ENCODE results near the gene KLHL42.

DNA sequence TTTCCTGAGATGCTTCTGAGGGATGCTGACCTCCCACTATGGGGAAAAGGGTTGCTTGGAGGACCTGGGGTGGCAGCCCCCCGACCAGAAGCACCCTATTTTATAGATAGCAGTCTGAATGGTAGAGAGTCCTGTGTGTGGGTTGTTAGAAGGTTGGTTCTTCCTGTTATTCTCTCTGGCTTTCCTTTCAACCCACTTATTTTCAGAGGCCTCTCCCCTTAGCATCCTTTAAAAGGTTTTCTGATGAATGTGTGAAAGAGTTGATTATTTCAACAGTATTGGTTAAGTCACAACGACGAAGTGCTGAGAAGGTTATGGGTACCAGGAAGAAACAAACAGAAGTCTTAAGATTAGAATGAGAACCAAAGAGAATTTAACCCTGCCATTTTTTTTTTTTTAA is 20.8 kb downstream of the KLHL42 start:
- TF ChIP-seq EZH2 (IDR thresholded peaks at IDR 0.05) (no peak), POLR2AphosphoS5 (IDR thresholded peaks at IDR 0.05; ENCODE audit: borderline replicate concordance, low read depth, low read length) (no peak), FOXP2 (optimal IDR thresholded peaks at IDR 0.05; ENCODE audit: control extremely low read depth, extremely low read length, insufficient read depth) (no peak)

Measured in SK-N-MC (cell line).